GM12872 (cell line): ENCODE measurements around the gene CFTR.
A peak's percentile ranks its signal among the peaks of the same experiment; 100 is the strongest.

Experiments
- TF ChIP-seq, protein P1 (sequence below): IDR thresholded peaks from 3 replicates; pipeline ENCODE4 v1.5.1; 2011; ENCODE audit warnings: low read depth, mild to moderate bottlenecking, low read length, moderate library complexity; ENCODE audit not compliant: insufficient read depth

The CFTR gene

DNA sequence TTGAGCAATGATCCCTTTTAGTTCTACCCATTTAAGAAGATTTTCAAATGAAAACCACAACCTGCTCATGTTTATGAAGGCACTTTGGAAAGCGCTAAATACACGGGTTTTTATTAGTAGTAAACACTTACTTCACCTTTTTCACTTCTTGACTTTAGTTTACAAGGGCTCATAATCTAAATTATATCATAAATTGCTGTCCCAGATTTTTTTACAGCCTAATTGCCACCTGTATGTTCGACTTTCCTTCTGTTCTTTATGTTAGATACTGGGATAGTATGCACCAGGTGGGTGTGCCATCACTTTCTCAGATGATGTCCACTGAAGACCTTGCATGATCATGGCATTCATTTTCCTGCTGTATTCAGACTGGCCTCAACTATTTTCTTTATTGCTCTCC lies 22.5 kb downstream of the CFTR start:
- TF ChIP-seq, protein P1, sequence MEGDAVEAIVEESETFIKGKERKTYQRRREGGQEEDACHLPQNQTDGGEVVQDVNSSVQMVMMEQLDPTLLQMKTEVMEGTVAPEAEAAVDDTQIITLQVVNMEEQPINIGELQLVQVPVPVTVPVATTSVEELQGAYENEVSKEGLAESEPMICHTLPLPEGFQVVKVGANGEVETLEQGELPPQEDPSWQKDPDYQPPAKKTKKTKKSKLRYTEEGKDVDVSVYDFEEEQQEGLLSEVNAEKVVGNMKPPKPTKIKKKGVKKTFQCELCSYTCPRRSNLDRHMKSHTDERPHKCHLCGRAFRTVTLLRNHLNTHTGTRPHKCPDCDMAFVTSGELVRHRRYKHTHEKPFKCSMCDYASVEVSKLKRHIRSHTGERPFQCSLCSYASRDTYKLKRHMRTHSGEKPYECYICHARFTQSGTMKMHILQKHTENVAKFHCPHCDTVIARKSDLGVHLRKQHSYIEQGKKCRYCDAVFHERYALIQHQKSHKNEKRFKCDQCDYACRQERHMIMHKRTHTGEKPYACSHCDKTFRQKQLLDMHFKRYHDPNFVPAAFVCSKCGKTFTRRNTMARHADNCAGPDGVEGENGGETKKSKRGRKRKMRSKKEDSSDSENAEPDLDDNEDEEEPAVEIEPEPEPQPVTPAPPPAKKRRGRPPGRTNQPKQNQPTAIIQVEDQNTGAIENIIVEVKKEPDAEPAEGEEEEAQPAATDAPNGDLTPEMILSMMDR = no peak

DNA sequence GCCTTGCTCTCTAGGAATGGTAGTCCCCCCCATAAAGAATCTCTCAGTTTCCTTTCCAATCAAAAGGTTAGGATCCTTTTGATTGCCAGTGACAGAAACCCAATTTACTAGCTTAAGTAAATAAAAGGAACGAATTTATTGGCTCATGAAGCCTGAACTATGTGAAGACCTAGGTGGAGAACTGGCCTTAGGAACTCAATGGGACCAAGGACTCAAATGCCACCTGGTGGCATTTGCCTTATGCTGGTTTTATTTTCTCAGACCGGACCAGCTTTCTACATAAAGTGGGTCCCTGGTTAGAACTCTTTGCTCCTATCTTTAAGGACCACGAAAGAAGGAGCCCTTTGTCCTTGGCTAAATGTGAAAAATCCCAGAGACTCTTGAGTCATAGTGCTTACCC lies 25.4 kb downstream of the CFTR start:
- TF ChIP-seq, protein P1 = peak; percentile 19; the same call in 1 of the 3 replicates

GRCh38 chr7:117508676-117509075 lies 28.9 kb downstream of the CFTR start:
- TF ChIP-seq, protein P1 = no peak

DNA sequence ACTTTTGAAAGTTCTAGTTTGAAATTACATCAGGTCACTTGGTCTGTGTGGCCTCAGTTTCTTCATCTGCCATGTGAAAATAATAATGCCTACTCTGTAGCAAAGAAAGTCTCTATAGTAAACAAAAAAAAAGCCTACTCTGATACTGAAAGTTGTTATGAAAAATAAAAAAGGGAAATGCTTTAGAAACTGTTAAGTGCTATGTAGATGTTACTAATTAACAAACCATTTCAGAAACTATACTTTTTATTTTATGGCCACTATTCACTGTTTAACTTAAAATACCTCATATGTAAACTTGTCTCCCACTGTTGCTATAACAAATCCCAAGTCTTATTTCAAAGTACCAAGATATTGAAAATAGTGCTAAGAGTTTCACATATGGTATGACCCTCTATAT lies 50.6 kb downstream of the CFTR start:
- TF ChIP-seq, protein P1 = no peak

- TF ChIP-seq, protein P1 = no peak
Measured at GRCh38 chr7:117531595-117532244, 51.9 kb downstream of the CFTR start.

DNA sequence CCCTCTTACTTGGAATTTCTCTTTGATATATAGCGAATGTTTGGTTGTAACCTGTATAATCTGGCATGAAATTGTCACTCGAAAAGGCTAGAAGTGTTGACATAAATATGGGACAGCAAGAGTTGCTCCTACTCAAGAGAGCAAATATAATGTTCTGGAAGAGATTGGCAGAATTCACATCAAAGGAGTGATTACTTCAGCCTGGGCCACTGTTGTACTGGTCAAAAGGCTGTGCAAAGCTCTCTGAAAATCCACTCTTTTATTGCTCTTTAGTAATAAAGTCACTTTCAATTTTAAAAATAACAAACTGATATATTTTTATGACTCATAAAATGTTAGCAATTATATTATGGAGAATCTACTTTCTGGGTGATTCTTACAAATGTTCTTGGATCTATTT lies 58.2 kb downstream of the CFTR start:
- TF ChIP-seq, protein P1 = no peak

- TF ChIP-seq, protein P1 = no peak
Measured at GRCh38 chr7:117544061-117544460, 64.2 kb downstream of the CFTR start.
